GM18907 (cell line): ENCODE measurements around the gene JAZF1.

Experiments used
- ATAC-seq: cut with Tn5 transposase; IDR thresholded peaks from one replicate; pipeline ENCODE4 v1.9.1; 2021; ENCODE audit warnings: mild to moderate bottlenecking, moderate library complexity; ENCODE audit not compliant: unreplicated experiment

JAZF1 gene

GRCh38 chr7:28112012-28112411 lies 68.6 kb downstream of the JAZF1 start:
- ATAC-seq = no peak

- no peak for ATAC-seq
These were observed 70.1 kb downstream of the JAZF1 start for GRCh38 chr7:28110427-28111012.

- no peak for ATAC-seq
These were observed 71.8 kb downstream of the JAZF1 start for GRCh38 chr7:28108747-28109146.

- no peak for ATAC-seq
These were observed 72.6 kb downstream of the JAZF1 start for GRCh38 chr7:28107960-28108359.

- ATAC-seq = no peak
These were observed 74.2 kb downstream of the JAZF1 start for GRCh38 chr7:28106321-28106829.

GRCh38 chr7:28105234-28105633 lies 75.4 kb downstream of the JAZF1 start:
- no peak for ATAC-seq

GRCh38 chr7:28104811-28105210 lies 75.8 kb downstream of the JAZF1 start:
- no peak for ATAC-seq

- no peak for ATAC-seq
These were observed 76.5 kb downstream of the JAZF1 start for GRCh38 chr7:28104041-28104541.

GRCh38 chr7:28102797-28103196 lies 77.8 kb downstream of the JAZF1 start:
- ATAC-seq = no peak

GRCh38 chr7:28096713-28097112 lies 83.9 kb downstream of the JAZF1 start:
- ATAC-seq = no peak

- ATAC-seq = no peak
These were observed 85.4 kb downstream of the JAZF1 start for GRCh38 chr7:28095231-28095630.

GRCh38 chr7:28093623-28094232 lies 86.9 kb downstream of the JAZF1 start:
- no peak for ATAC-seq

GRCh38 chr7:28091190-28091589 lies 89.4 kb downstream of the JAZF1 start:
- ATAC-seq = no peak

- ATAC-seq = no peak
These were observed 91.5 kb downstream of the JAZF1 start for GRCh38 chr7:28088901-28089714.

- ATAC-seq = no peak
These were observed 92.6 kb downstream of the JAZF1 start for GRCh38 chr7:28088032-28088431.

- ATAC-seq = no peak
These were observed 94.4 kb downstream of the JAZF1 start for GRCh38 chr7:28086198-28086597.

GRCh38 chr7:28083998-28084985 lies 96.3 kb downstream of the JAZF1 start:
- ATAC-seq = no peak

GRCh38 chr7:28083164-28083997 lies 97.2 kb downstream of the JAZF1 start:
- ATAC-seq = no peak

- no peak for ATAC-seq
These were observed 98.5 kb downstream of the JAZF1 start for GRCh38 chr7:28082071-28082470.

- ATAC-seq = no peak
These were observed 99.6 kb downstream of the JAZF1 start for GRCh38 chr7:28081016-28081415.
